HG02884 (cell line): ENCODE data around the gene CARD8.
"Not testable (repeated sequence)": the region's sequence is repeated elsewhere in the genome, so short reads cannot be mapped to it uniquely, and the experiment has no call there.

Source experiments
- ATAC-seq: cut with Tn5 transposase; IDR thresholded peaks from one replicate; pipeline ENCODE4 v1.9.1; 2021; ENCODE audit warnings: mild to moderate bottlenecking, moderate library complexity; ENCODE audit not compliant: unreplicated experiment

The CARD8 gene

GRCh38 chr19:48265326-48265725 lies 9.6 kb upstream of the CARD8 start:
- not testable (repeated sequence) for ATAC-seq

- not testable (repeated sequence) for ATAC-seq
Observed at GRCh38 chr19:48260359-48260714, 4.6 kb upstream of the CARD8 start.

GRCh38 chr19:48258992-48259391 lies 3.3 kb upstream of the CARD8 start:
- not testable (repeated sequence) for ATAC-seq

- ATAC-seq = no peak
Observed at GRCh38 chr19:48258350-48258749, 2.6 kb upstream of the CARD8 start.

- no peak for ATAC-seq
Observed at GRCh38 chr19:48254529-48254970, 1.2 kb downstream of the CARD8 start.

- no peak for ATAC-seq
Observed at GRCh38 chr19:48253999-48254398, 1.7 kb downstream of the CARD8 start.

- no peak for ATAC-seq
Observed at GRCh38 chr19:48252609-48253008, 3.1 kb downstream of the CARD8 start.

GRCh38 chr19:48250290-48251025 lies 5.3 kb downstream of the CARD8 start:
- ATAC-seq = no peak

GRCh38 chr19:48249502-48250014 lies 6.2 kb downstream of the CARD8 start:
- ATAC-seq = no peak

- no peak for ATAC-seq
Observed at GRCh38 chr19:48248081-48248833, 7.5 kb downstream of the CARD8 start.

- no peak for ATAC-seq
Observed at GRCh38 chr19:48247212-48247611, 8.5 kb downstream of the CARD8 start.

GRCh38 chr19:48246101-48246500 lies 9.6 kb downstream of the CARD8 start:
- no peak for ATAC-seq

- no peak for ATAC-seq
Observed at GRCh38 chr19:48244281-48244680, 11.4 kb downstream of the CARD8 start.

- ATAC-seq = not testable (repeated sequence)
Observed at GRCh38 chr19:48241771-48242170, 13.9 kb downstream of the CARD8 start.

- ATAC-seq = no peak
Observed at GRCh38 chr19:48239582-48240141, 16.1 kb downstream of the CARD8 start.

- ATAC-seq = no peak
Observed at GRCh38 chr19:48239120-48239519, 16.6 kb downstream of the CARD8 start.

GRCh38 chr19:48237057-48237456 lies 18.7 kb downstream of the CARD8 start:
- no peak for ATAC-seq

- ATAC-seq = no peak
Observed at GRCh38 chr19:48230555-48231129, 25.1 kb downstream of the CARD8 start.

- no peak for ATAC-seq
Observed at GRCh38 chr19:48221628-48222027, 34.1 kb downstream of the CARD8 start.

- not testable (repeated sequence) for ATAC-seq
Observed at GRCh38 chr19:48220784-48221183, 34.9 kb downstream of the CARD8 start.

GRCh38 chr19:48218997-48219396 lies 36.7 kb downstream of the CARD8 start:
- no peak for ATAC-seq
